Skeletal muscle satellite cell (primary cell): ENCODE measurements around the gene GTF3C5.
"Not testable (repeated sequence)": the region's sequence is repeated elsewhere in the genome, so short reads cannot be mapped to it uniquely, and the experiment has no call there.

Experiments used
- H3K27me3 ChIP-seq: 2 replicates; pipeline ENCODE4 v1.7.0; 2013; ENCODE audit warnings: low read length; ENCODE audit not compliant: control insufficient read depth, insufficient read depth
- H3K36me3 ChIP-seq: 2 replicates; pipeline ENCODE4 v1.7.0; 2013; ENCODE audit warnings: mild to moderate bottlenecking, control low read depth, low read length; ENCODE audit not compliant: insufficient read depth
- H3K4me1 ChIP-seq: 2 replicates; pipeline ENCODE4 v1.7.0; 2013; ENCODE audit warnings: low read length; ENCODE audit not compliant: control insufficient read depth, insufficient read depth
- H3K4me2 ChIP-seq: 2 replicates; pipeline ENCODE4 v1.7.0; 2013; ENCODE audit warnings: mild to moderate bottlenecking, low read length
- H3K4me3 ChIP-seq: 2 replicates; pipeline ENCODE4 v1.7.0; 2013; ENCODE audit warnings: low read length
- H3K9ac ChIP-seq: 2 replicates; pipeline ENCODE4 v1.7.0; 2013; ENCODE audit warnings: mild to moderate bottlenecking, low read depth, low read length, moderate library complexity
- H3K9me3 ChIP-seq: replicated peaks from 2 replicates; pipeline ENCODE4 v1.7.0; 2013; ENCODE audit warnings: mild to moderate bottlenecking, control low read depth, low read length

Gene GTF3C5

DNA sequence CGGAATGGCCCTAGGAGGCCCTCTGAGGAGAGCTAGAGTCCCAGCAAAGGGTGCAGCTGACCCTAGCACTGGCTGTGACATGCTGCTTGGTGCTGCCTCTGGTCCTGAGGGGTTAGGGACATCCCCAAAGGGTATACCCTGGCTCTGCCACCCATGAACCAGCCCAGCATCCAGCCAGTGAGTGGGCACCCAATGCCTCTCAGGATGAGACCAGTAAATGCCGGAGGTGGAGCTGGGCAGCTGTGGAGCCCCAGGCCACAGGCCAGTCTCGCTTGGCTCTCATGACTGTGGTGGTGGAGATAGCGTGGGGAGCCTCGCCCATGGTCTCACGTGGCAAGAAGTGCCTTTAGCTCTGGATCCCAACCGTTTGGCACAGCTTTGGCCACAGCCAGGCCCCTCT is 27.3 kb downstream of the GTF3C5 start:
- Histone ChIP-seq H3K9ac (no peak overlapping the region), H3K36me3 (peaks cover 41% of the 10 kb centered on the region), H3K4me1 (peaks cover 23% of the 10 kb centered on the region), H3K27me3 (no peaks in the 10 kb centered on the region), H3K4me2 (no peak overlapping the region), H3K9me3 (no peaks in the 10 kb centered on the region), H3K4me3 (no peak overlapping the region)

DNA sequence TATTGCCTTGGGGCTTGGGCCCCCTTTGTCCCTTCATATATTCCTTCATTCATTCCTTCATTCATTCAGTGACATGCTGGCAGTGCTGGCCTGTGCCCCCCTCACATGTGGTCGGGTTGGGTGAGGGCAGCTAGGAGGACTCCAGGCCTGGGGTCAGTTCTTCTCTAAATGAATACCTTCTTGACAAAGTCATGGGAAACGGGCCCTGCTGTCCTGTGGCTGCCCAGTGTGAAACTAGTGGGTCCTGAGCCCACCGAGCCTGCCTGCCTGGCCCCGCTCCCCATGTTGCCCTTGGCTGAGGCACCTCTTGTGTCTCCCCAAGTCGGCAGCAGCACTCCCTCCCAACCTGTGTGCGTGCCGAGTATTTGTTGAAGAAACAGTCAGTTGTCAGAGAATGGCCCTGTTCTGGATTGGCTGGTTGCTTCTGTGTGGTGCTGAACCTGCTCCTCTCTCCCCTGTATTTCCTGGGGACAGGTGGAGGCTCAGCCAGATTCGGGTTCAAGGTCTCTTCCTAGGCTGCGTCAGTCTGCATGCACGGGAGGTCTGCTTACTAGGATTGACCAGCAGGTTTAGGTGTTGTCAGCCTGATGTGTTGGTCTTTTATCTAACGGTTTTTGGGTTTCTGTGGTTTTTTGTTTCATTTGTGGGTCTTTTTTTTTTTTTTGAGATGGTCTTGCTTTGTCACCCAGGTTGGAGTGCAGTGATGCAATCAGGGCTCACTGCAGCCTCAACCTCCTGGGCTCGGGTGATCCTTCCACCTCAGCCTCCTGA is 27.9 kb downstream of the GTF3C5 start:
- H3K4me3 ChIP-seq: no peak overlapping the region
- H3K9ac ChIP-seq: no peak overlapping the region

DNA sequence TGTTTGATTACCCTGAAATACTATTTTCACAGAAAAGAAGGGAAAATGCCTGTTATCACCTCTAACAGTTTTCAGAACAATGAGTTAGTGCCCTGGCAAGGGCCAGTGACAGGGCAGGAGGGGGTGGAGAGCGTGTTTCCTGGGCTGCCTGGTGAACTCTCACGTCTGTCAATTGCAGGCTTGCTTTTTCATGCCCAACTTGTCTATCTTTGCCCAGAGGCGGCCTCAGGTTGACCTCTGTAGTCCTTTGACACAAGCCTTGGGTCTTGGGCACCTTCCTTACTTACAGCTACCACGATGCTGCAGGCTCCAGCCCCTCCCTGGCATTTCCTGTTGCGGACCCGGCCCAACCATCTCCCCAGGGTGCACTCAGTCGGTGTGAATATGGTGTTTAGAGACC is 28.8 kb downstream of the GTF3C5 start:
- H3K36me3 ChIP-seq: peaks cover 33% of the 10 kb centered on the region
- H3K9ac ChIP-seq: no peak overlapping the region
- no peaks in the 10 kb centered on the region for H3K27me3 ChIP-seq
- H3K4me3 ChIP-seq: no peak overlapping the region
- H3K4me1 ChIP-seq: peaks cover 18% of the 10 kb centered on the region
- H3K9me3 ChIP-seq: no peaks in the 10 kb centered on the region
- H3K4me2 ChIP-seq: no peak overlapping the region

More for the DNA sequence above, 27.9 kb downstream of the GTF3C5 start:
- Histone ChIP-seq H3K4me1 (peaks cover 23% of the 10 kb centered on the region), H3K9me3 (no peaks in the 10 kb centered on the region), H3K27me3 (no peaks in the 10 kb centered on the region), H3K36me3 (peaks cover 41% of the 10 kb centered on the region), H3K4me2 (no peak overlapping the region)

DNA sequence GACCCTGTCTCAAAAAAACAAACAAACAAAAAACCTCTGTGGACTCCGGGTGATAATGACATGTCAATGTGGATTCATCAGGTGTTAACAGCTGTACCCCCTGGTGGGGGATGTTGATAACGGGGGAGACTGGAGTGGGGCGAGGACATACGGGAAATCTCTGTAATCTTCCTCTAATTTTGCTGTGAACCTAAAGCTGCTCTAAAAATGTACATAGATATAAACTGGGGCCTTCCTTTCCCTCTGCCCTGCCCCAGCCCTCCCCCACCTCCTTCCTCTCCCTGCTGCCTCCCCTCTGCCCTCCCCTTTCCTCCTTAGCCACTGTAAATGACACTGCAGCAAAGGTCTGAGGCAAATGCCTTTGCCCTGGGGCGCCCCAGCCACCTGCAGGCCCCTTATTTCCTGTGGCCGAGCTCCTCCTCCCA is 29.6 kb downstream of the GTF3C5 start:
- peaks cover 10% of the 10 kb centered on the region for H3K4me1 ChIP-seq
- H3K27me3 ChIP-seq: no peaks in the 10 kb centered on the region
- peaks cover 26% of the 10 kb centered on the region for H3K36me3 ChIP-seq
- no peak overlapping the region for H3K9ac ChIP-seq
- H3K9me3 ChIP-seq: no peaks in the 10 kb centered on the region
- H3K4me3 ChIP-seq: no peak overlapping the region
- H3K4me2 ChIP-seq: no peak overlapping the region

DNA sequence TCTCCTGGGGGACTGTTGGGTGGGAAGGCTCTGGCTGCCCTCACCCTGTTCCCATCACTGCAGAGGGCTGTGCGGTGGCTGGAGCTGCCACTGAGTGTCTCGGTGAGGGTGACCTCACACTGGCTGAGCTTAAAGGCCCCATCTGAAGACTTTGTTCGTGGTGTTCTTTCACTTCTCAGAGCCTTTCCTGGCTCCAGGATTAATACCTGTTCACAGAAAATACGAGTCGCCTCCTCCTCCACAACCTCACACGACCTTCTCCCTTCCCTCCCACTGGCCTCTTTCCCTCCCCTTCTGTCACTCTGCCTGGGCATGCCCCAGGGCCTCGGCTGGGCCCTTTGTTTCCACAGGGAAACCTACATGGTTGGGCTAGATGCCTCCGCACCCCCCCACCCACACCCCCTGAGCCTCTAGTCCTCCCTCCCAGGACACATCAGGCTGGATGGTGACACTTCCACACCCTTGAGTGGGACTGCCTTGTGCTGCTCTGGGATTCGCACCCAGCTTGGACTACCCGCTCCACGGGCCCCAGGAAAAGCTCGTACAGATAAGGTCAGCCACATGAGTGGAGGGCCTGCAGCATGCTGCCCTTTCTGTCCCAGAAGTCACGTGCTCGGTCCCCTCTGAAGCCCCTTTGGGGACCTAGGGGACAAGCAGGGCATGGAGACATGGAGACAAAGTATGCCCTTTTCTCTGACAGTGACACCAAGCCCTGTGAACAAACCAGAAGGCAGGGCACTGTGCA is 30.4 kb downstream of the GTF3C5 start:
- not testable (repeated sequence) for H3K4me1 ChIP-seq, H3K27me3 ChIP-seq, H3K9me3 ChIP-seq, H3K9ac ChIP-seq, H3K4me3 ChIP-seq, H3K4me2 ChIP-seq
- H3K36me3 ChIP-seq: peaks cover 19% of the 10 kb centered on the region

DNA sequence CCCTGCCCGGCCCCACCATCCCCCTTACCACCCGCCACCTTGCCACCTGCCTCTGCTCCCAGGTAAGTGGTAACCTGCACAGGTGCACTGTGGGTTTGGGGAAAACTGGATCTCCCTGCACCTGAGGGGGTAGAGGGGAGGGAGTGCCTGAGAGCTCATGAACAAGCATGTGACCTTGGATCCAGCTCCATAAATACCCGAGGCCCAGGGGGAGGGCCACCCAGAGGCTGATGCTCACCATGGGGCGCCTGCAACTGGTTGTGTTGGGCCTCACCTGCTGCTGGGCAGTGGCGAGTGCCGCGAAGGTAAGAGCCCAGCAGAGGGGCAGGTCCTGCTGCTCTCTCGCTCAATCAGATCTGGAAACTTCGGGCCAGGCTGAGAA is 31.0 kb downstream of the GTF3C5 start, which contains the start of gene CEL:
CEL (plus strand) TSS at position 218 of the 382 bp plus-strand sequence; CDS start at position 240, 22 bp downstream.
- not testable (repeated sequence) for H3K4me3 ChIP-seq, H3K4me2 ChIP-seq, H3K4me1 ChIP-seq, H3K9ac ChIP-seq, H3K9me3 ChIP-seq, H3K27me3 ChIP-seq
- H3K36me3 ChIP-seq: peaks cover 13% of the 10 kb centered on the region

DNA sequence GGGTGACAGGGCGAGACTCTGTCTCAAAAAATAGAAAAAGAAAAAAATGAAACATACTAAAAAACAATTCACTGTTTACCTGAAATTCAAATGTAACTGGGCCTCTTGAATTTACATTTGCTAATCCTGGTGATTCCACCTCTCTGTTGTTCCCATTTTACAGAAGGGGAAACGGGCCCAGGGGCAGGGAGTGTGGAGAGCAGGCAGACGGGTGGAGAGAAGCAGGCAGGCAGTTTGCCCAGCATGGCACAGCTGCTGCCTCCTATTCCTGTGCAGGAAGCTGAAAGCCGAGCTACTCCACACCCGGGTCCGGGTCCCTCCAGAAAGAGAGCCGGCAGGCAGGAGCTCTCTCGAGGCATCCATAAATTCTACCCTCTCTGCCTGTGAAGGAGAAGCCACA is 31.8 kb downstream of the GTF3C5 start:
- H3K9me3 ChIP-seq, H3K9ac ChIP-seq, H3K27me3 ChIP-seq: not testable (repeated sequence)

DNA sequence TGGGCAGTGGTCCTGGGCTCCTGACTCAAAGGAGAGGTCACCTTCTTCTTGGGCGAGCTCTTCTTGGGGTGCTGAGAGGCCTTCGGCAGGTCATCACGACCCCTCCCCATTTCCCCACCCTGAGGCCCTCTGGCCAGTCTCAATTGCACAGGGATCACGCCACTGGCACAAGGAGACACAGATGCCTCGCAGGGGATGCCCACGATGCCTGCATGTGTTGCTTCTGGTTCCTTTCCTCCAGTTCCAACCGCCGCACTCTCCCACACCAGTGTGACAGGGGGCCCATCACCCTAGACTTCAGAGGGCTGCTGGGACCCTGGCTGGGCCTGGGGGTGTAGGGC is 32.3 kb downstream of the GTF3C5 start:
- Histone ChIP-seq H3K4me1 (no peaks in the 10 kb centered on the region), H3K4me3 (no peak overlapping the region), H3K9ac (no peak overlapping the region), H3K4me2 (no peak overlapping the region), H3K27me3 (no peaks in the 10 kb centered on the region), H3K36me3 (no peaks in the 10 kb centered on the region), H3K9me3 (no peaks in the 10 kb centered on the region)

More for the DNA sequence above, 31.8 kb downstream of the GTF3C5 start:
- not testable (repeated sequence) for H3K36me3 ChIP-seq, H3K4me1 ChIP-seq, H3K4me3 ChIP-seq, H3K4me2 ChIP-seq

DNA sequence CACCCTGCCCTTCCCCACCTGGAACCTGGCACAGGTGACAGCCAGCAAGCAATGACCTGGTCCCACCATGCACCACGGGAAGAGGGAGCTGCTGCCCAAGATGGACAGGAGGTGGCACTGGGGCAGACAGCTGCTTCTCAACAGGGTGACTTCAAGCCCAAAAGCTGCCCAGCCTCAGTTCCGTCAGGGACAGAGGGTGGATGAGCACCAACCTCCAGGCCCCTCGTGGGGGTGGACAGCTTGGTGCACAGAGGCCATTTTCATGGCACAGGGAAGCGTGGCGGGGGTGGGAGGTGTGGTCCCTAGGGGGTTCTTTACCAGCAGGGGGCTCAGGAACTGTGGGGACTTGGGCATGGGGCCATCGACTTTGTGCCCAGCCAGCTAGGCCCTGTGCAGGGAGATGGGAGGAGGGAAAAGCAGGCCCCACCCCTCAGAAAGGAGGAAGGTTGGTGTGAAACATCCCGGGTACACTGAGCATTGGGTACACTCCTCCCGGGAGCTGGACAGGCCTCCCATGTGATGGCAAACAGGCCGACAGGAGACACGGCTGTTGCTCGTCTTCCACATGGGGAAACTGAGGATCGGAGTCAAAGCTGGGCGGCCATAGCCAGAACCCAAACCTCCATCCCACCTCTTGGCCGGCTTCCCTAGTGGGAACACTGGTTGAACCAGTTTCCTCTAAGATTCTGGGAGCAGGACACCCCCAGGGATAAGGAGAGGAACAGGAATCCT is 32.9 kb downstream of the GTF3C5 start:
- Histone ChIP-seq H3K9me3 (no peaks in the 10 kb centered on the region), H3K27me3 (no peaks in the 10 kb centered on the region), H3K4me2 (no peak overlapping the region), H3K4me1 (no peaks in the 10 kb centered on the region), H3K36me3 (no peaks in the 10 kb centered on the region), H3K9ac (no peak overlapping the region), H3K4me3 (no peak overlapping the region)

DNA sequence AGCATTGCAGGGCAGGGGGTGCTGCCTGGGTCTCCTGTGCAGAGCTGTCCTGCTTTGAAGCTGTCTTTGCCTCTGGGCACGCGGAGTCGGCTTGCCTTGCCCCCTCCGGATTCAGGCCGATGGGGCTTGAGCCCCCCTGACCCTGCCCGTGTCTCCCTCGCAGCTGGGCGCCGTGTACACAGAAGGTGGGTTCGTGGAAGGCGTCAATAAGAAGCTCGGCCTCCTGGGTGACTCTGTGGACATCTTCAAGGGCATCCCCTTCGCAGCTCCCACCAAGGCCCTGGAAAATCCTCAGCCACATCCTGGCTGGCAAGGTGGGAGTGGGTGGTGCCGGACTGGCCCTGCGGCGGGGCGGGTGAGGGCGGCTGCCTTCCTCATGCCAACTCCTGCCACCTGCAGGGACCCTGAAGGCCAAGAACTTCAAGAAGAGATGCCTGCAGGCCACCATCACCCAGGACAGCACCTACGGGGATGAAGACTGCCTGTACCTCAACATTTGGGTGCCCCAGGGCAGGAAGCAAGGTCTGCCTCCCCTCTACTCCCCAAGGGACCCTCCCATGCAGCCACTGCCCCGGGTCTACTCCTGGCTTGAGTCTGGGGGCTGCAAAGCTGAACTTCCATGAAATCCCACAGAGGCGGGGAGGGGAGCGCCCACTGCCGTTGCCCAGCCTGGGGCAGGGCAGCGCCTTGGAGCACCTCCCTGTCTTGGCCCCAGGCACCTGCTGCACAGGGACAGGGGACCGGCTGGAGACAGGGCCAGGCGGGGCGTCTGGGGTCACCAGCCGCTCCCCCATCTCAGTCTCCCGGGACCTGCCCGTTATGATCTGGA is 33.7 kb downstream of the GTF3C5 start:
- Histone ChIP-seq H3K36me3 (no peaks in the 10 kb centered on the region), H3K4me3 (no peak overlapping the region), H3K4me2 (no peak overlapping the region), H3K4me1 (no peaks in the 10 kb centered on the region), H3K9ac (no peak overlapping the region), H3K9me3 (no peaks in the 10 kb centered on the region), H3K27me3 (no peaks in the 10 kb centered on the region)

DNA sequence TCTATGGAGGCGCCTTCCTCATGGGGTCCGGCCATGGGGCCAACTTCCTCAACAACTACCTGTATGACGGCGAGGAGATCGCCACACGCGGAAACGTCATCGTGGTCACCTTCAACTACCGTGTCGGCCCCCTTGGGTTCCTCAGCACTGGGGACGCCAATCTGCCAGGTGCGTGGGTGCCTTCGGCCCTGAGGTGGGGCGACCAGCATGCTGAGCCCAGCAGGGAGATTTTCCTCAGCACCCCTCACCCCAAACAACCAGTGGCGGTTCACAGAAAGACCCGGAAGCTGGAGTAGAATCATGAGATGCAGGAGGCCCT is 34.2 kb downstream of the GTF3C5 start:
- Histone ChIP-seq H3K4me1 (no peaks in the 10 kb centered on the region), H3K4me3 (no peak overlapping the region), H3K36me3 (no peaks in the 10 kb centered on the region), H3K27me3 (no peaks in the 10 kb centered on the region), H3K9me3 (no peaks in the 10 kb centered on the region), H3K4me2 (no peak overlapping the region), H3K9ac (no peak overlapping the region)
